Testis (tissue), 2 donors: ENCODE results near the gene LNX1.

Experiments
- POLR2A ChIP-seq: fragments of 450-650 bp; IDR thresholded peaks from one replicate; pipeline ENCODE4 v1.6.1; 2017; ENCODE audit warnings: antibody characterized with exemption, mild to moderate bottlenecking, moderate library complexity
- TF ChIP-seq, protein P1 (sequence below), 3 experiments: fragments of 450-650 bp in 2 of 3; fragments of 200-600 bp in 1 of 3; sonication (generic) in 1 of 3; IDR thresholded peaks; one replicate each; pipeline ENCODE4 v1.5.1; 2016 to 2019; ENCODE audit warnings: antibody characterized with exemption in 3 of 3, mild to moderate bottlenecking in 2 of 3, moderate library complexity in 1 of 3

- no peak for TF ChIP-seq POLR2A
- TF ChIP-seq, protein P1, sequence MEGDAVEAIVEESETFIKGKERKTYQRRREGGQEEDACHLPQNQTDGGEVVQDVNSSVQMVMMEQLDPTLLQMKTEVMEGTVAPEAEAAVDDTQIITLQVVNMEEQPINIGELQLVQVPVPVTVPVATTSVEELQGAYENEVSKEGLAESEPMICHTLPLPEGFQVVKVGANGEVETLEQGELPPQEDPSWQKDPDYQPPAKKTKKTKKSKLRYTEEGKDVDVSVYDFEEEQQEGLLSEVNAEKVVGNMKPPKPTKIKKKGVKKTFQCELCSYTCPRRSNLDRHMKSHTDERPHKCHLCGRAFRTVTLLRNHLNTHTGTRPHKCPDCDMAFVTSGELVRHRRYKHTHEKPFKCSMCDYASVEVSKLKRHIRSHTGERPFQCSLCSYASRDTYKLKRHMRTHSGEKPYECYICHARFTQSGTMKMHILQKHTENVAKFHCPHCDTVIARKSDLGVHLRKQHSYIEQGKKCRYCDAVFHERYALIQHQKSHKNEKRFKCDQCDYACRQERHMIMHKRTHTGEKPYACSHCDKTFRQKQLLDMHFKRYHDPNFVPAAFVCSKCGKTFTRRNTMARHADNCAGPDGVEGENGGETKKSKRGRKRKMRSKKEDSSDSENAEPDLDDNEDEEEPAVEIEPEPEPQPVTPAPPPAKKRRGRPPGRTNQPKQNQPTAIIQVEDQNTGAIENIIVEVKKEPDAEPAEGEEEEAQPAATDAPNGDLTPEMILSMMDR (IDR thresholded peaks at IDR 0.05) = no peak
Observed at GRCh38 chr4:53476232-53477037, 114.9 kb downstream of the LNX1 start.
